Measurements from ENCODE around the gene PNMA8B.

Gene PNMA8B

DNA sequence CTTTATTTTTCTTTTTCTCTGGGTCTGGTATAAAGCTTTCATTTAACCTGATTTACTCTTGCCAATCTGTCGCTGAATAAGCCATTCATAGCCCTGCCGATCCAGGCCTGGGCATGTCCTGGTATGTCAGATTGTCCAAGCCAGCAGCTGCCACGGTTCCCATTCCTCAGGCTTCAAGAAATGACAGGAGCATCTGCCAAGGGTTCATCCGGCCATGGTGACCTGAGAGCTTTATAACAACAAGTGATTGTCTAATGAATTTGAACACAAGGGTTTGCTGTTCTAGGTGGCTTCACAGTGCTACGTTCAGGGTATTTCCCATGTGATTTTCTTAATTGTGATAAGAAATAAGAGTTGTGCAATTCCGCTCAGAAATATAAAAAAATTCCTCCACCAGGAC is 44.3 kb downstream of the PNMA8B start:
- DNase-seq, result no peak

DNA sequence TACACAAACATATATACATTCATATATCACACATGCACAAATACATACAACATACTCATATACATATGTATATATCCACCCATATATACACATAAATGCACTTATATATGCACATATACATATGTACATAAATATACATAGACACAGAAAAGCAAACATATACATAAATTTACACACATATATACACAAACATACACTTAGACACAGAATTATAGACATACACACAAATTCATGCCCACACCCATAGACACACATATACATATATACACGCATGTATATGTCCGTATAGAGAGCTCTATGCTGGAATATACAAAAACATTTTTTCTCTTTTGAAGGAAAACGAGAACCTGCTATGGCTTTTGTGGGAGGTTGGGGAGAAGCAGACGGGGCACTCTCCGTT is 44.9 kb downstream of the PNMA8B start:
- no peak for DNase-seq

DNA sequence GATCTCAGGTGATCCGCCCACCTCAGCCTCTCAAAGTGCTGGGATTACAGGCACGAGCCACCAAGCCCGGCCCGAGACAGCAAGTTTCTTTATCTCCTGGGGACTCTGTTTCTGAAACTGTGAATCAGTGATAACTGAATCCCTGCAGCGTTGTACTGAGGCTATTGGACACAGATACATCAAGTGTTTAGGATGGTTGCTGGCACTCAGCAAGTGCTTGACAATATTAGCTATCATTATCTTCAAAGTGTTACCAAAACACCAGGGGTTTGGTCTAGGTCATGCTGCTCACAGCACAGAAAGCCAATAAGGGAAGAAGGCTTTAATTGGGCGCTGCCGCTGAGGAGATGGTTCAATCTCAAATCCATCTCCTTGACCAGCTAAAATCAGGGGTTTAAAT is 46.4 kb downstream of the PNMA8B start:
- DNase-seq, result no peak

DNA sequence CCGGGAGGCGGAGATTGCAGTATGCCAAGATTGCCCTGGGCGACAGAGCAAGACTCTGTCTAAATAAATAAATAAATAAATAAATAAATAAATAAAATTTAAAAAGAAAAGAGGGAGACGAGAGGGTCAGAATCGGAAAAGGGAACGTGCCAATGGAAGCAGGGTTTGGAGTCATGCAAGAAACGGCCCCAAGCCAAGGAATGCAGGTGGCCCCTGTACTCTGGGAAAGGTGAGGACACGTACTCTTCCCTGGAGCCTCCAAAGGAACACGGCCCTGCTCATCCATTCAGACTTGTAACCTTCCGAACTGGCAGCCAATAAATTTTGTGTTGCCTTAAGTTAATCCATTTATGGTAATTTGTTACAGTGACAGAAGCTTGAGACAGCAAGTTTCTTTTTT is 47.1 kb downstream of the PNMA8B start:
- DNase-seq, result no peak

DNA sequence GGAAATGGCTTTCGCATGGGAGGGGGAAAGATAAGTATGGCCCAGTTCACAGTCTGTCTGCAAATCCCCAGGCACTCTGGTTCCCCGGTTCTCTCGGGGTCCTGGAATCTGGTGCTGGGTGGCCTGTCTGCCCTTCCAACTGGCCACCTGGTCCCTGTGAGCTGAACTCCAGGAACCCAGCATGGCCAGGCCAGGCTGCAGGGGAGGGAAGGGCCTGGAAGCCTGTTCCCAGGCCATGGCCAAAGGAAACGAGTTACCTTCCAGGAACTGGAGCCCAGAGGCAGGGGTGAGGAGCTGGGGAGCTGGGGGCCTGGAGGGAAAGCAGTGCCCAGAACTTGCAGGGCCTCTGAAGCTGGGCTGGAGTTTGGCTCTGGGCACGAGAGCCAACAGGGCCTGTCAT is 47.8 kb downstream of the PNMA8B start:
- DNase-seq, result no peak

DNA sequence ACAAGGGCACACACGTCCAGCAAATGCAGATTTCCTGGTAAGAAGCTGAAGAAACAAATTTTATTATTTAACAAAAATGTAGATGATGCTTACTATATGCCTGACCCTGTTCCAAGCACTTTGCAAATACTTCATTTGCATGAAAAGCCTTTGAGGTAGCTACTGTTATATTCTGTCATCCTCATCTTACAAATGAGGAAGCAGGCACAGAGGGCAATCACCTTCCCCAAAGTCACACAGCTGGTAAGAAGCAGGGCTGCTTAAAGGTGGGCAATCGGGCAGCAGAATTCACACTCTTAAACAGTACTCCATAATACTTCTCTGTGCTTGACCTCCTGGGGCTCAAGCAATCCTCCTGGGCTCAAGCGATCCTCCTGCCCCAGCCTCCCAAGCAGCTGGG is 48.7 kb downstream of the PNMA8B start:
- DNase-seq, result no peak

DNA sequence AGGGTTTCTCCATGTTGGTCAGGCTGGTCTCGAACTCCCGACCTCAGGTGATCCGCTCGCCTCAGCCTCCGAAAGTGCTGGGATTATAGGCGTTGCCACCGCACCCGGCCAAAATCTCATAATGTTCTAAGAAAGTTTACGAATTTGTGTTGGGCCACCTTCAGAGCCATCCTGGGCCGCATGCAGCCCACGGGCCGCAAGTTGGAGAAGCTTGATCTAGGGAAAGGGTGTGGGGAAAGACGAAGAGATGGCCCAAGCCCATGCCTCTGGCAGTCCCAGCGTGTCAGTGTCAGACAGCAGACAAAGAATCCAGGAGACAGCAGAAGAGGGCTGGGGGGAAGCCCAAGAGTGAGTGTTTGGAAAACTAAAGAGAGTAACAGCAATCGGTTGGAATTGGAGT is 49.6 kb downstream of the PNMA8B start:
- no peak for DNase-seq

DNA sequence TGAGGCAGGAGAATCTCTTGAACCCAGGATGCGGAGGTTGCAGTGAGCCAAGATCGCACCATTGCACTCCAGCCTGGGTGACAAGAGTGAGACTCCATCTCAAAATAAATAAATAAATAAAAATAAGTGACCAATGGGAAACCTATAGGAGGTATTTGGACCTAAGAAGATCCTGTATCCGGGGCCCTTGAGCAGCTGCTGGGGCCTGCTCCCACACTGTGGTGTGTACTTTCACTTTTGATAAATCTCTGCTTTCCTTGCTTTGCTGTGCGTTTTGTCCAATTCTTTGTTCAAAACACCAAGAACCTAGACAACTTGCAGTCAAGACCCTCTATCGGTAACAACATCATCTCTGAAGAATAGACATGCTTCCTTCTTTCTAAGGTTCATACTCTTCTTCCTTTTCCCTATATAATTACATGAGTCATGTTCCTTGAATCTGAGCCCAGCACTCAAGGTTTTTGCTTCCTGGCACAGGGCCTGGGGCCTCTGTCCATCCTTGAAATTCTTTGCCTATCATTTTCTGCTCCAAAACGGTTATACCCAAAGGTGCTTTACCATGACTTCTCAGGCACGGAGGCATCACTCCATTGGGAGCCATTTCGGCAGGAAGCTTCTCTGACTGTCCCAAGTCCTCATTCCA is 52.7 kb downstream of the PNMA8B start:
- no peak for DNase-seq

DNA sequence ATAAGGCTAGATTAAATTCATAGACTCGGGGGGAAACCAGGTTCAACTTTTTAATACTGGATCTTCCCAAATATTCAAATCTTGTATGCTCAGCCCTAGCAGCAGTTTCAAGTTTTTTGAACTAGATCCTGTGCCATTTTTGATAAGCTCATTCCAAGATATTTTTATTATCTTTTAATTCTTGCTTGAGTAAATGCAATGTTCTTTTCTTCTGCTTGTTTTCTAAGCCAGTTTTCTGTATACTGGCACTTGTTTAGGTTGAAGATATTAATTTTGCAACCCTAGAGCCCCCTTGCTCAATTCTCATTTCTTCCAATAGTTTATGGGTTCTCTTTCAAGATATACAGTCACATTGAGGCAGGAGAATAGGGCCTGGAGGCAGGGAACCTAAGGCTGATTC is 53.8 kb downstream of the PNMA8B start:
- no peak for DNase-seq

Data from activated T-cell treated with anti-CD3 and anti-CD28 coated beads for 4 hours (primary cell).